Measurements from ENCODE around the gene NDUFA6. TPM values are rescaled to one million over a fixed set of nuclear protein-coding genes. Genes with fewer than 3 reads are reported as not detected.

Gene NDUFA6
- polyA plus RNA-seq, 1 donor (not counting 4 experiments of a cell fraction or from before 2014, with no cell fraction given) = 86.7 TPM

DNA sequence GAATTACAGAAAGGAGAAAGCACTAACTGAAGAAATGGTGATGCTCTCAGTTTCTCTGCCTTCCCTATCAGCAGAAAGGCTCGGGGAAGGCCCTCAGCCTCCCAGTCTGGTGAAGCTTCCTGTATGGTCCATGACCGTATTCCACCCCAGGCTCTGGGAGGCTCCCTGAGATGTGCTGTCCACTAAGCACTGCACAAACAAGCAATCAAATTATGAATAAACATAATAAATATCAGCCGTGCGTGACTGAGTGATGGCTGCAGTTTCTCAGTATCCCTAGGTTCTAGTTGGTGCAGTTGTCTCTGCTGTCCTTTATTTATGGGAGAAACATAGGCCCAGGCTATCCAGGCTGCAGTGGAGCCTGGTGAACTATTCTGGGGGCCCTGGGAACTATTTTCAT is 7.5 kb downstream of the NDUFA6 start:
- no peak for DNase-seq (ENCODE audit: low read depth, low spot score)
- Histone ChIP-seq H3K36me3 (ENCODE audit: control insufficient read depth in 2 of 2, extremely low read depth in 1 of 2, insufficient read depth in 2 of 2, low read length in 2 of 2) (peaks cover 4 to 18% of the 10 kb centered on the region in 2 experiments), H3K4me1 (ENCODE audit: control insufficient read depth, extremely low read depth, insufficient read depth, low read length) (peaks cover 20% of the 10 kb centered on the region), H3K9ac (ENCODE audit: control insufficient read depth, extremely low read depth, insufficient read depth, low read length) (no peak overlapping the region), H3K9me1 (ENCODE audit: control insufficient read depth, extremely low read depth, insufficient read depth, low read length) (no peaks in the 10 kb centered on the region), H2AFZ (ENCODE audit: control insufficient read depth, low read length) (no peak overlapping the region), H3K27me3 (ENCODE audit: control insufficient read depth, extremely low read depth, insufficient read depth, low read length) (no peaks in the 10 kb centered on the region), H3K79me2 (ENCODE audit: control insufficient read depth, insufficient read depth, low read length) (peaks cover 2% of the 10 kb centered on the region), H3K27ac (ENCODE audit: control insufficient read depth, insufficient read depth, low read length) (no peak overlapping the region), H4K20me1 (ENCODE audit: control insufficient read depth, extremely low read depth, insufficient read depth, low read length) (peaks cover 2% of the 10 kb centered on the region), H3K4me2 (ENCODE audit: control insufficient read depth, extremely low read depth, insufficient read depth, low read depth, low read length) (no peak overlapping the region), H3K9me3 (ENCODE audit: control insufficient read depth, low read depth, low read length) (no peaks in the 10 kb centered on the region), H3K4me3 (ENCODE audit: control insufficient read depth in 2 of 3, extremely low read depth in 1 of 3, insufficient read depth in 2 of 3, low read depth in 1 of 3, low read length in 3 of 3) (no peak overlapping the region)
- TF ChIP-seq, protein P1, sequence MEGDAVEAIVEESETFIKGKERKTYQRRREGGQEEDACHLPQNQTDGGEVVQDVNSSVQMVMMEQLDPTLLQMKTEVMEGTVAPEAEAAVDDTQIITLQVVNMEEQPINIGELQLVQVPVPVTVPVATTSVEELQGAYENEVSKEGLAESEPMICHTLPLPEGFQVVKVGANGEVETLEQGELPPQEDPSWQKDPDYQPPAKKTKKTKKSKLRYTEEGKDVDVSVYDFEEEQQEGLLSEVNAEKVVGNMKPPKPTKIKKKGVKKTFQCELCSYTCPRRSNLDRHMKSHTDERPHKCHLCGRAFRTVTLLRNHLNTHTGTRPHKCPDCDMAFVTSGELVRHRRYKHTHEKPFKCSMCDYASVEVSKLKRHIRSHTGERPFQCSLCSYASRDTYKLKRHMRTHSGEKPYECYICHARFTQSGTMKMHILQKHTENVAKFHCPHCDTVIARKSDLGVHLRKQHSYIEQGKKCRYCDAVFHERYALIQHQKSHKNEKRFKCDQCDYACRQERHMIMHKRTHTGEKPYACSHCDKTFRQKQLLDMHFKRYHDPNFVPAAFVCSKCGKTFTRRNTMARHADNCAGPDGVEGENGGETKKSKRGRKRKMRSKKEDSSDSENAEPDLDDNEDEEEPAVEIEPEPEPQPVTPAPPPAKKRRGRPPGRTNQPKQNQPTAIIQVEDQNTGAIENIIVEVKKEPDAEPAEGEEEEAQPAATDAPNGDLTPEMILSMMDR (optimal IDR thresholded peaks at IDR 0.05 in 1 of 3, IDR thresholded peaks at IDR 0.05 in 1 of 3, conservative IDR thresholded peaks at IDR 0.05 in 1 of 3; ENCODE audit: extremely low read depth in 1 of 3, insufficient read depth in 2 of 3, low read length in 3 of 3) = no peak
- TF ChIP-seq EZH2 (IDR thresholded peaks at IDR 0.05; ENCODE audit: low read length) = no peak
- no peak for FAIRE-seq
- dilution Hi-C loops (cut with MboI; ENCODE audit: extremely low pct_ligation_motif_present, low sequenced_read_pairs) = no loop called here

DNA sequence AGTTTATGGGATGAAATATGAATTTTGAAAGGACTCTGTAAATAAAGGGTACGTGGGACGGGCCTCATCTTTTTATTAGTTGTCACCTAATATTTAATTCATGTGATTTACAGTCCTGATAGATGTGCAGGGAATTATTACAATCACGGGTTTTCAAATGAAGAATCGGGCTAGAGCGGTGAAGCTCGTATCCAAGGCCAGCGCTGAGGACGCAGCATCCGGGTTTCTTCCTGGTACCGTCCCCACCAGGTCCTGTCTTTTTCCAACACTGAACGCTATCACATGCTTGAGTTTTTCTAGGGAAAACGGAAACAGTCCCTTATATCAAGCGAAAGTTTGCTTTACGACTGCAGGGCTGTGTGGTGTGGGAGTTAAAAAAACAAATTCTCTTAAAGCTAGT is 10.3 kb downstream of the NDUFA6 start:
- peak overlapping the region; percentile 96 for H3K27ac ChIP-seq (ENCODE audit: control insufficient read depth, insufficient read depth, low read length)
- DNase-seq (ENCODE audit: low read depth, low spot score) = no peak
- H2AFZ ChIP-seq (ENCODE audit: control insufficient read depth, low read length) = peak overlapping the region; percentile 76
- TF ChIP-seq EZH2 (IDR thresholded peaks at IDR 0.05; ENCODE audit: low read length) = no peak
- TF ChIP-seq, protein P1 (optimal IDR thresholded peaks at IDR 0.05 in 1 of 3, IDR thresholded peaks at IDR 0.05 in 1 of 3, conservative IDR thresholded peaks at IDR 0.05 in 1 of 3; ENCODE audit: extremely low read depth in 1 of 3, insufficient read depth in 2 of 3, low read length in 3 of 3) = no peak
- dilution Hi-C loops (cut with MboI; ENCODE audit: extremely low pct_ligation_motif_present, low sequenced_read_pairs) = no loop called here
- H3K9me3 ChIP-seq (ENCODE audit: control insufficient read depth, low read depth, low read length) = peaks cover under 1% of the 10 kb centered on the region
- H3K4me1 ChIP-seq (ENCODE audit: control insufficient read depth, extremely low read depth, insufficient read depth, low read length) = peaks cover 20% of the 10 kb centered on the region
- H3K4me2 ChIP-seq (ENCODE audit: control insufficient read depth, extremely low read depth, insufficient read depth, low read depth, low read length) = peak overlapping the region; percentile 94
- no peaks in the 10 kb centered on the region for H4K20me1 ChIP-seq (ENCODE audit: control insufficient read depth, extremely low read depth, insufficient read depth, low read length)
- peak overlapping the region; percentile 55 to 95 (median 89) for H3K4me3 ChIP-seq (ENCODE audit: control insufficient read depth in 2 of 3, extremely low read depth in 1 of 3, insufficient read depth in 2 of 3, low read depth in 1 of 3, low read length in 3 of 3)
- peaks cover under 1 to 4% of the 10 kb centered on the region in 2 experiments for H3K36me3 ChIP-seq (ENCODE audit: control insufficient read depth in 2 of 2, extremely low read depth in 1 of 2, insufficient read depth in 2 of 2, low read length in 2 of 2)
- peaks cover 2% of the 10 kb centered on the region for H3K79me2 ChIP-seq (ENCODE audit: control insufficient read depth, insufficient read depth, low read length)
- FAIRE-seq = no peak
- H3K9ac ChIP-seq (ENCODE audit: control insufficient read depth, extremely low read depth, insufficient read depth, low read length) = peak overlapping the region; percentile 95
- no peaks in the 10 kb centered on the region for H3K27me3 ChIP-seq (ENCODE audit: control insufficient read depth, extremely low read depth, insufficient read depth, low read length)
- H3K9me1 ChIP-seq (ENCODE audit: control insufficient read depth, extremely low read depth, insufficient read depth, low read length) = no peaks in the 10 kb centered on the region
